ENCODE results near the gene OR5B3. TPM values are rescaled to one million over a fixed set of nuclear protein-coding genes. Genes with fewer than 3 reads are reported as not detected.
"Not testable (repeated sequence)": the region's sequence is repeated elsewhere in the genome, so short reads cannot be mapped to it uniquely, and the experiment has no call there.

The OR5B3 gene
- total RNA-seq, 1 donor from 2014 or later, result not detected

- no peaks in the 10 kb centered on the region for H3K36me3 ChIP-seq
- DNase-seq (no peak), ATAC-seq (no peak)
- no peaks in the 10 kb centered on the region for H3K27me3 ChIP-seq (ENCODE audit: low read depth)
- no peaks in the 10 kb centered on the region for H3K9me3 ChIP-seq
- no peak overlapping the region for H3K27ac ChIP-seq
- H3K4me1 ChIP-seq, result no peaks in the 10 kb centered on the region
- no peak for TF ChIP-seq CTCF (IDR thresholded peaks at IDR 0.05)
- H3K4me3 ChIP-seq, result no peak overlapping the region
- intact Hi-C loops (cut with DNase I), result no loop called here
These were observed 27.5 kb upstream of the OR5B3 start for GRCh38 chr11:58434217-58434616.

DNA sequence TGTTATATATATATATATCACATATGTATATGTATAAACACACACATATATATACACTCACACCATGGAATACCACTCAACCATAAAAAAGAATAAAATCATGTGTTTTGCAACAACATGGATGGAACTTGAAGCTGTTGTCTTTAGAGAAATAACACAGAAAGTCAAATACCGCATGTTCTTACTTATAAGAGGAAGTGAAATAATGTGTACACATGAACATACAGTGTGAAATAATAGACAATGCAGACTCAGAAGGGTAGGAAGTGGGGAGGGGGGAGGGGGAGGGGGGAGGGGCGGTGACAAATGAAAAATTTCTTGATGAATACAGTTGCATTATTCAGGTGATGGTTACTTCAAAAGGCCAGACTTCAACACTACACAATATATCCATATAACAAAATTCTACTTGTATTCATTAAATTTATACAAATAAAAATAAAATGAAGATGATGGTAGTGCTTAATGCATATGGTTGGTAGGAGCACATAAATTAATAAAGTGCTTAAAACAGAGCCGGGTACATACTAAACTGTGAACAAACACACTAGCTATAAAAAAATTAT, 27.0 kb upstream of the OR5B3 start:
- ATAC-seq, result no peak
- no peak for DNase-seq
- no peaks in the 10 kb centered on the region for H3K4me1 ChIP-seq
- H3K27me3 ChIP-seq (ENCODE audit: low read depth), result no peaks in the 10 kb centered on the region
- no peak overlapping the region for H3K27ac ChIP-seq
- no peak overlapping the region for H3K4me3 ChIP-seq
- H3K9me3 ChIP-seq, result no peaks in the 10 kb centered on the region
- H3K36me3 ChIP-seq, result no peaks in the 10 kb centered on the region
- no peak for TF ChIP-seq CTCF (IDR thresholded peaks at IDR 0.05)
- intact Hi-C loops (cut with DNase I), result no loop called here

GRCh38 chr11:58429273-58429672, 22.6 kb upstream of the OR5B3 start:
- no peaks in the 10 kb centered on the region for H3K4me1 ChIP-seq
- no peak for ATAC-seq
- no peak overlapping the region for H3K4me3 ChIP-seq
- H3K36me3 ChIP-seq, result no peaks in the 10 kb centered on the region
- H3K9me3 ChIP-seq, result no peaks in the 10 kb centered on the region
- DNase-seq, result no peak
- H3K27ac ChIP-seq, result no peak overlapping the region
- intact Hi-C loops (cut with DNase I), result no loop called here
- no peak for TF ChIP-seq CTCF (IDR thresholded peaks at IDR 0.05)
- no peaks in the 10 kb centered on the region for H3K27me3 ChIP-seq (ENCODE audit: low read depth)

GRCh38 chr11:58428021-58428420, 21.3 kb upstream of the OR5B3 start, which contains the start of gene OR5B2:
TSS of gene OR5B2 (minus strand) at chr11:58428121. CDS start at chr11:58423261, 4,860 bp downstream.
- no peaks in the 10 kb centered on the region for H3K4me1 ChIP-seq
- H3K4me3 ChIP-seq, result no peak within 1 kb of the TSS
- no peak within 1 kb of the TSS for H3K27ac ChIP-seq
- ATAC-seq, result no peak
- no peaks in the 10 kb centered on the region for H3K9me3 ChIP-seq
- intact Hi-C loops (cut with DNase I), result no loop called here
- no peak for DNase-seq
- H3K36me3 ChIP-seq, result no peaks in the 10 kb centered on the region
- TF ChIP-seq CTCF (IDR thresholded peaks at IDR 0.05), result no peak
- H3K27me3 ChIP-seq (ENCODE audit: low read depth), result no peaks in the 10 kb centered on the region

- H3K27me3 ChIP-seq (ENCODE audit: low read depth); H3K27ac ChIP-seq; H3K4me1 ChIP-seq; H3K9me3 ChIP-seq; H3K36me3 ChIP-seq; intact Hi-C loops (cut with DNase I); DNase-seq; ATAC-seq; H3K4me3 ChIP-seq: not testable (repeated sequence)
These were observed 7.1 kb downstream of the OR5B3 start for GRCh38 chr11:58399622-58400021.

GRCh38 chr11:58395581-58395980, 11.1 kb downstream of the OR5B3 start:
- Histone ChIP-seq H3K4me3 (no peak overlapping the region), H3K36me3 (no peaks in the 10 kb centered on the region), H3K27me3 (ENCODE audit: low read depth) (no peaks in the 10 kb centered on the region), H3K27ac (no peak overlapping the region), H3K9me3 (no peaks in the 10 kb centered on the region), H3K4me1 (no peaks in the 10 kb centered on the region)
- DNase-seq, result no peak
- intact Hi-C loops (cut with DNase I), result no loop called here
- no peak for TF ChIP-seq CTCF (IDR thresholded peaks at IDR 0.05)
- no peak for ATAC-seq
